Measurements from ENCODE around the gene ANO2. TPM values are rescaled to one million over a fixed set of nuclear protein-coding genes. Genes with fewer than 3 reads are reported as not detected.

The ANO2 gene
- total RNA-seq = not detected

- no peak for DNase-seq
Measured at GRCh38 chr12:5945071-5946008, at the start of gene ANO2. TSS of gene ANO2 (minus strand) at chr12:5945259. CDS start at chr12:5945217, 42 bp downstream.

GRCh38 chr12:5989621-5990020 lies 44.6 kb upstream of the ANO2 start:
- no peak for DNase-seq

DNA sequence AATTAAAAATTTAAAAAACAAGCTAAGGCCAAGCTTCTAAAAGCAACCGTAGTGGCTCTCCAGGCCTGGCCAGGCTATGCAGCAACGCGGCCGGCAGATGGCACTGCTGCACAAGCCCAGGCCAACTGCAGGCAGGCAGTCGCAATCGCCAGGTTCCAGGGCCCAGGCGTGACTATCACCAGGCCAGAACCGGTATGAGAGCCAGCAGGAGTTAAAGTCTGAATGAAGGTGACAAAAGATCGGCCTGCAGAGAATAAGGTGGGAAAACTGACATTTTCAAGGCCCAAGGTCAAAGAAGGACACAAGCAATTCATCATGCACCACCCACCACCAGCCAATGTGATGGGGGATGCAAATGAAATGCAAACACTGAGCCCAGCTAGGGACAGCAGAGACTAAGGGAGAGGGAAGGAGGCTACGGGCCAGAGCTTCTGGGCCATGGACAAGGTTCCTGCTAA lies 43.6 kb upstream of the ANO2 start:
- peak; percentile 52 for DNase-seq

GRCh38 chr12:5988088-5988487 lies 43.0 kb upstream of the ANO2 start:
- DNase-seq = no peak

GRCh38 chr12:5987573-5987972 lies 42.5 kb upstream of the ANO2 start:
- DNase-seq = no peak

- DNase-seq = no peak
Measured at GRCh38 chr12:5985471-5985870, 40.4 kb upstream of the ANO2 start.

- DNase-seq = no peak
Measured at GRCh38 chr12:5984873-5985272, 39.8 kb upstream of the ANO2 start.

DNA sequence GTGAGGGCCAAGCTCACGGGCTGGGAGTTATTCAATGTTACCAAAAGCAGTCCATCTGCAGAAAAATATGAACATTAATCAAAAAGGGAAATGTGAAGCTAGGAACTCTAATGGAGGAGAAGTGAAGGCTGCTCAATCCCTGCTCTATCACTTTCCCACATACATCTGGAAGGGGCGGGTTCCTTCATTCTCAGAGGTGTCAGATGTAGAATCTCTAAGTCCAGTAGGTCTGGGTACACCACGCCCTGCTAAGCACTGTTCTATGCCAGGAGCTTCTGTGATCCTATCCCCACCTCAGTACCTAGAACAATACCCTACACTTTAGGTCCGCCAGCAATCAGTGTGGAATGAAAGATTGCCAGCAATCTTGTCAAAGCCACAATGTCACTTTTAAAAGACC lies 37.0 kb upstream of the ANO2 start:
- no peak for DNase-seq

GRCh38 chr12:5977556-5977955 lies 32.5 kb upstream of the ANO2 start:
- DNase-seq = no peak

- no peak for DNase-seq
Measured at GRCh38 chr12:5976711-5977110, 31.7 kb upstream of the ANO2 start.

DNA sequence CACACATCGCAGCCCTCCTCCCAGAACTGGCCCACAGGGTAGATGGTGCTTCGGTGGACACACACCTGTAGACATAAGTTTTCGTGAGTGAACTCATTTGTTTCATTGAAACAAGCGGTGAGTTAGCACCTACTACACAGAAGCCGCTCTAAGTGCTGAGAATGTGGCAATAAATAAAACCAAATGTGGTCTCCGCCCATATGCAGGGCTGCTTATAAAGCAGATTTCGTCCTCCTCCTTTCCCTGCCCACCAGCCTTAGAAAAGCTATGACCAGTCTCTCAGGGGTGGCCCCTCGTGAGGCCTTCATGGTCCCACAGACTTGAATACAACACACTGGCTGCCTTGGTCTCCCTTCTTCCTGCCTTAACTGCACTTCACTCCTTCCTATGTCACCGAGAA lies 31.1 kb upstream of the ANO2 start:
- DNase-seq = no peak

GRCh38 chr12:5973461-5974115 lies 28.5 kb upstream of the ANO2 start:
- DNase-seq = no peak

- no peak for DNase-seq
Measured at GRCh38 chr12:5972387-5972786, 27.3 kb upstream of the ANO2 start.

DNA sequence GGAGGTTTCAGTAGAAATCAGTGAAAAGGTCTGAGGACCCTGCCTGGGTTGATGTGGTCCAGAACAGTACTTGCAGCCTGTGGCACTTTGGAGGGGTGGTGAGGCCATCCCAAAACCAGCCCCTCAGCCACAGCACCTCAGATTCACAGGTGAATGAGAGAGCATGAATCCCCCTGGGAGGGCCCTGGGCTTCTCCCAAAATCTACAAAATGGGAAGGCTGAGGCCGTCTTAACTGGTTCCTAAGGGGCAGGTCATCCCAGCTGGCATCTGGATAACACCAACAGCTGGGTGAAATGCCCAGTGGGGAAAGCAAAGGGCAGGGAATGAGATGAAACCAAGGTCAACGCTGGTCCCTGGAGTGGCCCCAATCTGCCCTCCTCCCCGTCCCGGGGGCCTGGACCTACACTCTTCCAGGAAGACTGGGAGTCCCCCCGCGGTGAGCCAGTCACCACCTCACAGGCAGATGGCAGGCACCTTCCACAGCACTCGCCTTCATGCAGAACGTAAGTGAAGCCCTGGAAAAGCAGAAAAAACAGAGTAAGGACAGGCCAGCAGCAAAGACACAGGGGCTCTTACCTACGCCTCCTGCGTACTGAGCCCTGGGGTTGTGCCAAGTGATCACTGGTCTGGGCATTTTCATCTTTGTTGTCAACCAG lies 26.3 kb upstream of the ANO2 start:
- DNase-seq = no peak

GRCh38 chr12:5969974-5970690 lies 25.1 kb upstream of the ANO2 start:
- no peak for DNase-seq

GRCh38 chr12:5969156-5969973 lies 24.3 kb upstream of the ANO2 start:
- no peak for DNase-seq

- no peak for DNase-seq
Measured at GRCh38 chr12:5967645-5968415, 22.8 kb upstream of the ANO2 start.

GRCh38 chr12:5966486-5967095 lies 21.5 kb upstream of the ANO2 start:
- DNase-seq = no peak

DNA sequence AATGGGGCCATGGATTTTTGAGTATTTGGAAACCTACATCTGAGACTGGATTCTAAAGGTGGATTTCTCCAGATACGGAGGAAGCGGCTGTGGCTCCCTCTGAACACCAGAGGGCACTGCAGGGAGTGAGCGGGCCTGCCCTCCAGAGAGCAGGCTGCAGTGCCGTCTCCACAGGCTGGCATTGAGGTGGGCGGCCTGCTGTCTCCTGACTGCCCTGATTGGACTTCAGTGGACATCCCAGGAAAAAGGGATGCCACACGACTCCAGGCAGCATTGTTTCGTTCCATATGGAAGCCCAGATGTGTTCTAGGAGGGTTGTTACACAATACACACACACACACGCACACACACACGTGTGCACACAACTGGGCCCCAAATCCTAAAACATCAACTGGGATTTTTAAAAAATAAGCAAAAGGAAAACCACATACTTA lies 20.9 kb upstream of the ANO2 start:
- peak; percentile 24 for DNase-seq
